Endothelial cell of umbilical vein (primary cell): ENCODE results near the gene IL4R. TPM values are rescaled to one million over a fixed set of nuclear protein-coding genes. Genes with fewer than 3 reads are reported as not detected.

ENCODE experiments used
- BruUV-seq: library from RNA; stranded (reverse); fragments of 400-500 nt; replicated peaks from 2 replicates; lab custom pipeline; 2021; lab: Mats Ljungman, UMichigan
- CTCF ChIA-PET: fragments of 300-600, 350-600 bp; sonication (Branson Sonifier 250); formaldehyde crosslinking; loops from one replicate; lab custom pipeline; 2021; ENCODE audit warnings: antibody characterized with exemption, inconsistent platforms; lab: Charles Lee
- POLR2A ChIA-PET: fragments of 300-600, 350-600 bp; sonication (Branson Sonifier 250); formaldehyde crosslinking; loops from one replicate; lab custom pipeline; 2021; ENCODE audit warnings: antibody characterized with exemption, inconsistent platforms; lab: Charles Lee
- DNase-seq: peaks from one replicate; pipeline ENCODE4 v3.0.0-alpha.2; 2011; ENCODE audit warnings: low read depth, low spot score
- FAIRE-seq: peaks from 2 replicates; lab custom pipeline; 2011; peaks lifted over from hg19 to GRCh38; lab: Jason Lieb, UNC
- H2AFZ ChIP-seq: 2 replicates; pipeline ENCODE4 v1.6.0; 2012; ENCODE audit warnings: low read depth, low read length, control low read depth, inconsistent platforms
- H3K27ac ChIP-seq: 2 replicates; pipeline ENCODE4 v1.5.1; 2011; ENCODE audit warnings: low read depth, mild to moderate bottlenecking, control low read depth, low read length, moderate library complexity; ENCODE audit not compliant: insufficient read depth
- H3K27me3 ChIP-seq, 2 experiments: 2 replicates each; pipeline versions ENCODE4 v1.6.0 to v1.6.1; 2011; ENCODE audit warnings: low read length in 2 of 2, mixed read lengths in 1 of 2; ENCODE audit not compliant: control insufficient read depth in 2 of 2, insufficient read depth in 2 of 2
- H3K36me3 ChIP-seq, 2 experiments: 2 replicates in 1 of 2; 3 replicates in 1 of 2; pipeline ENCODE4 v1.5.1; 2011; ENCODE audit warnings: low read length in 2 of 2, mild to moderate bottlenecking in 1 of 2, moderate library complexity in 1 of 2; ENCODE audit not compliant: control insufficient read depth in 2 of 2, insufficient read depth in 2 of 2; ENCODE audit errors: extremely low read depth in 1 of 2
- H3K4me1 ChIP-seq: 3 replicates; pipeline ENCODE4 v1.5.1; 2011; ENCODE audit warnings: mild to moderate bottlenecking, low read length; ENCODE audit not compliant: control insufficient read depth, insufficient read depth; ENCODE audit errors: extremely low read depth
- H3K4me2 ChIP-seq: 2 replicates; pipeline ENCODE4 v1.6.1; 2011; ENCODE audit warnings: low read length, control low read depth, mixed read lengths; ENCODE audit not compliant: insufficient read depth
- H3K4me3 ChIP-seq, 3 experiments: fragments of 200-600 bp in 1 of 3; sonication (generic), shearing (Covaris generic) in 1 of 3; replicated peaks in 1 of 3; 2 replicates each; pipeline ENCODE4 v1.5.1; 2011 to 2016; ENCODE audit warnings: control low read depth in 3 of 3, low read length in 3 of 3, mild to moderate bottlenecking in 2 of 3, inconsistent platforms in 1 of 3, low read depth in 1 of 3, moderate library complexity in 1 of 3; ENCODE audit not compliant: insufficient read depth in 1 of 3
- H3K79me2 ChIP-seq: 2 replicates; pipeline ENCODE4 v1.6.0; 2012; ENCODE audit warnings: low read length, inconsistent platforms; ENCODE audit not compliant: control insufficient read depth, insufficient read depth
- H3K9ac ChIP-seq: replicated peaks from 2 replicates; pipeline ENCODE3; 2011; ENCODE audit warnings: low read length, control low read depth; ENCODE audit not compliant: insufficient read depth; ENCODE audit errors: extremely low read depth
- H3K9me1 ChIP-seq: replicated peaks from 3 replicates; pipeline ENCODE4 v1.6.0; 2011; ENCODE audit warnings: mild to moderate bottlenecking, low read length; ENCODE audit not compliant: control insufficient read depth, insufficient read depth; ENCODE audit errors: extremely low read depth
- H3K9me3 ChIP-seq: replicated peaks from 2 replicates; pipeline ENCODE4 v1.5.1; 2012; ENCODE audit warnings: low read length, inconsistent platforms; ENCODE audit not compliant: control insufficient read depth, insufficient read depth
- H4K20me1 ChIP-seq: replicated peaks from 2 replicates; pipeline ENCODE3; 2011; ENCODE audit warnings: mild to moderate bottlenecking, low read length; ENCODE audit not compliant: control insufficient read depth, insufficient read depth; ENCODE audit errors: extremely low read depth
- EZH2 ChIP-seq: IDR thresholded peaks from 2 replicates; pipeline ENCODE4 v1.6.1; 2012; ENCODE audit warnings: borderline replicate concordance, low read depth, mild to moderate bottlenecking, moderate library complexity, low read length, inconsistent platforms; ENCODE audit not compliant: severe bottlenecking
- FOS ChIP-seq: IDR thresholded peaks from 2 replicates; pipeline ENCODE4 v1.6.1; 2011; ENCODE audit warnings: mild to moderate bottlenecking, low read length, moderate library complexity, borderline replicate concordance; ENCODE audit not compliant: insufficient read depth
- GATA2 ChIP-seq: IDR thresholded peaks from 2 replicates; pipeline ENCODE4 v1.7.0; 2011; ENCODE audit warnings: low read depth, mild to moderate bottlenecking, moderate library complexity, mixed read lengths, low read length; ENCODE audit not compliant: insufficient read length, insufficient read depth
- JUN ChIP-seq: IDR thresholded peaks from 2 replicates; pipeline ENCODE4 v1.6.1; 2011; ENCODE audit warnings: borderline replicate concordance, low read depth; ENCODE audit not compliant: insufficient read length, insufficient read depth
- MYC ChIP-seq: IDR thresholded peaks from one replicate; pipeline ENCODE4 v1.6.1; 2011; ENCODE audit warnings: mild to moderate bottlenecking, low read depth, low read length
- POLR2A ChIP-seq: IDR thresholded peaks from 2 replicates; pipeline ENCODE4 v1.6.1; 2012; ENCODE audit warnings: low read depth, mild to moderate bottlenecking, control low read depth, low read length
- POLR2AphosphoS5 ChIP-seq: IDR thresholded peaks from 2 replicates; pipeline ENCODE4 v1.6.1; 2012; ENCODE audit warnings: low read depth, mild to moderate bottlenecking, control low read depth, low read length, moderate library complexity; ENCODE audit not compliant: insufficient read depth
- dilution Hi-C: fragments of 300-500 bp; cut with MboI; formaldehyde crosslinking; loops from one replicate; pipeline ENCODE4 v1.15.0; 2019; ENCODE audit warnings: low sequenced_read_pairs; ENCODE audit not compliant: extremely low pct_ligation_motif_present
- intact Hi-C: fragments of 100-400 bp; cut with micrococcal nuclease; formaldehyde crosslinking; loops from one replicate; pipeline ENCODE4 v1.10.0; 2022
- polyA plus RNA-seq, 4 experiments: library from polyadenylated mRNA; depleted of rRNA in 3 of 4; stranded (reverse) in 3 of 4; unstranded in 1 of 4; fragments of >200 nt; gene quantifications; 2 replicates each; pipeline versions ENCODE4 v1.2.1 to v1.2.3, GENCODE V29; 2011 to 2012; ENCODE audit warnings: missing spikeins in 1 of 4
- total RNA-seq: library from RNA; stranded (reverse); gene quantifications from 2 replicates; pipeline ENCODE4 v1.2.3, GENCODE V29; 2021
- TF ChIP-seq, protein P1 (sequence below), 2 donors: IDR thresholded peaks; 1 replicate in 1 of 2; 2 replicates in 1 of 2; pipeline ENCODE4 v1.5.1; 2011; ENCODE audit warnings: low read length in 2 of 2, mild to moderate bottlenecking in 2 of 2, moderate library complexity in 2 of 2, control low read depth in 1 of 2, inconsistent platforms in 1 of 2, low read depth in 1 of 2; ENCODE audit not compliant: insufficient read depth in 1 of 2; ENCODE audit errors: extremely low read depth in 1 of 2
- TF ChIP-seq, protein P2 (sequence below): IDR thresholded peaks from 2 replicates; pipeline ENCODE4 v1.6.1; 2011; ENCODE audit not compliant: insufficient read depth, insufficient read length

The IL4R gene
- total and polyA plus RNA-seq, 2 donors (not counting 3 experiments of a cell fraction or from before 2014, with no cell fraction given), result 138 to 139 TPM

- no peak overlapping the region for H3K4me2 ChIP-seq
- intact Hi-C loops (no loop called here), dilution Hi-C loops (no loop called here)
- H3K9me1 ChIP-seq, result no peaks in the 10 kb centered on the region
- DNase-seq, result no peak
- no peak overlapping the region for H3K4me3 ChIP-seq
- TF ChIP-seq JUN (no peak), POLR2A (no peak), GATA2 (no peak), MYC (no peak), EZH2 (no peak), FOS (no peak), POLR2AphosphoS5 (no peak)
- TF ChIP-seq, protein P1, sequence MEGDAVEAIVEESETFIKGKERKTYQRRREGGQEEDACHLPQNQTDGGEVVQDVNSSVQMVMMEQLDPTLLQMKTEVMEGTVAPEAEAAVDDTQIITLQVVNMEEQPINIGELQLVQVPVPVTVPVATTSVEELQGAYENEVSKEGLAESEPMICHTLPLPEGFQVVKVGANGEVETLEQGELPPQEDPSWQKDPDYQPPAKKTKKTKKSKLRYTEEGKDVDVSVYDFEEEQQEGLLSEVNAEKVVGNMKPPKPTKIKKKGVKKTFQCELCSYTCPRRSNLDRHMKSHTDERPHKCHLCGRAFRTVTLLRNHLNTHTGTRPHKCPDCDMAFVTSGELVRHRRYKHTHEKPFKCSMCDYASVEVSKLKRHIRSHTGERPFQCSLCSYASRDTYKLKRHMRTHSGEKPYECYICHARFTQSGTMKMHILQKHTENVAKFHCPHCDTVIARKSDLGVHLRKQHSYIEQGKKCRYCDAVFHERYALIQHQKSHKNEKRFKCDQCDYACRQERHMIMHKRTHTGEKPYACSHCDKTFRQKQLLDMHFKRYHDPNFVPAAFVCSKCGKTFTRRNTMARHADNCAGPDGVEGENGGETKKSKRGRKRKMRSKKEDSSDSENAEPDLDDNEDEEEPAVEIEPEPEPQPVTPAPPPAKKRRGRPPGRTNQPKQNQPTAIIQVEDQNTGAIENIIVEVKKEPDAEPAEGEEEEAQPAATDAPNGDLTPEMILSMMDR (IDR thresholded peaks at IDR 0.05; ENCODE audit: extremely low read depth in 1 of 2, insufficient read depth in 1 of 2, low read depth in 1 of 2, low read length in 2 of 2), result no peak
- TF ChIP-seq, protein P2, sequence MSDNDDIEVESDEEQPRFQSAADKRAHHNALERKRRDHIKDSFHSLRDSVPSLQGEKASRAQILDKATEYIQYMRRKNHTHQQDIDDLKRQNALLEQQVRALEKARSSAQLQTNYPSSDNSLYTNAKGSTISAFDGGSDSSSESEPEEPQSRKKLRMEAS, result no peak
- H3K9me3 ChIP-seq, result no peaks in the 10 kb centered on the region
- no peak overlapping the region for H3K27ac ChIP-seq
- ChIA-PET CTCF (interaction anchor here (1.1 to 1.4 kb wide), 2 partner anchors 11 to 207 kb away, joined by 4 read pairs; no protein-coding TSS in a partner anchor), POLR2A (no interaction called here)
- H3K27me3 ChIP-seq, result peaks cover 7 to 13% of the 10 kb centered on the region in 2 experiments
- H3K9ac ChIP-seq, result no peak overlapping the region
- no peak for FAIRE-seq
- BruUV-seq, result no TSS peak
- H3K4me1 ChIP-seq, result no peaks in the 10 kb centered on the region
- H2AFZ ChIP-seq, result no peak overlapping the region
- H4K20me1 ChIP-seq, result no peaks in the 10 kb centered on the region
- no peaks in the 10 kb centered on the region for H3K79me2 ChIP-seq
- H3K36me3 ChIP-seq, result no peaks in the 10 kb centered on the region
Measured at GRCh38 chr16:27386674-27387073, 72.9 kb downstream of the IL4R start.
